IPS DF 6.9 (cell line): ENCODE data around the gene FGF14.

Source experiments
- DNase-seq: peaks from one replicate; pipeline ENCODE4 v3.0.0-alpha.2; 2013; ENCODE audit warnings: low read depth, low spot score
- H3K27ac ChIP-seq: one replicate; pipeline ENCODE4 v1.5.1; 2013; ENCODE audit warnings: low read length, control low read depth
- H3K27me3 ChIP-seq: 2 replicates; pipeline ENCODE4 v1.6.1; 2013; ENCODE audit warnings: mild to moderate bottlenecking, low read length; ENCODE audit not compliant: control insufficient read depth, insufficient read depth
- H3K36me3 ChIP-seq: 2 replicates; pipeline ENCODE4 v1.6.1; 2013; ENCODE audit warnings: low read length; ENCODE audit not compliant: control insufficient read depth, insufficient read depth
- H3K4me1 ChIP-seq: 2 replicates; pipeline ENCODE4 v1.6.1; 2013; ENCODE audit warnings: low read length; ENCODE audit not compliant: control insufficient read depth, insufficient read depth
- H3K4me3 ChIP-seq: 2 replicates; pipeline ENCODE4 v1.5.1; 2013; ENCODE audit warnings: mild to moderate bottlenecking, low read length
- H3K9me3 ChIP-seq: 2 replicates; pipeline ENCODE4 v1.6.1; 2013; ENCODE audit warnings: low read length, inconsistent platforms; ENCODE audit not compliant: control insufficient read depth, insufficient read depth
- WGBS: extraction: QIAGEN DNeasy Blood & Tissue Kit; methylation state at CpG from one replicate; pipeline ENCODE4 v1.1.7; 2013; ENCODE audit warnings: mixed read lengths, missing lambda C conversion rate; ENCODE audit not compliant: insufficient read length, insufficient coverage; 5-methylcytosine and 5-hydroxymethylcytosine counted together

Gene FGF14

DNA sequence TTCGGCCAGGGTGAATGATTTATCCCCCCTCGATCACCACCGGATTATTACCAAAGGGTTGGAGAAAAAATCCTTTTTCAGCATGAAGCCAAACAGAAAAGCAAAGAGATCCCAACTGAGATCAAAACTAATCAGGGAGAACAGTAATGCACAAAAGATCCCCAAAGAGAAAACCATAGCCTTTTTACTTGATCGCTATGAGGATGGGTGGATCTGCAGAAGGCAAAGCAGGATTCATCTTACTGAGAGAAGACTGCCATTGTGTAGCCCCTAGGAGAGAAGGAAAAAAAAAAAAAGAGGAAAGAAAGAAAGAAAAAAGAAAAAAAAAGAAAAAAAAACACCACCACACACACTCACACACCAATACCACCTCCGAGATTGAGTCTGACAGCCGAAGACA lies at the start of gene FGF14:
Gene FGF14 (minus strand): TSS at position 283 of the 400 bp plus-strand sequence.
- no peaks in the 10 kb centered on the region for H3K36me3 ChIP-seq
- peak within 1 kb of the TSS; percentile 66; the same call in 1 of the 2 replicates for H3K4me3 ChIP-seq
- no CpG with 5 or more reads among the region's 6 CpGs for WGBS
- H3K27ac ChIP-seq: no peak within 1 kb of the TSS
- H3K27me3 ChIP-seq: peaks cover 18% of the 10 kb centered on the region; the same call in 1 of the 2 replicates
- H3K9me3 ChIP-seq: no peaks in the 10 kb centered on the region
- no peak for DNase-seq
- peaks cover 2% of the 10 kb centered on the region; the same call in 1 of the 2 replicates for H3K4me1 ChIP-seq

DNA sequence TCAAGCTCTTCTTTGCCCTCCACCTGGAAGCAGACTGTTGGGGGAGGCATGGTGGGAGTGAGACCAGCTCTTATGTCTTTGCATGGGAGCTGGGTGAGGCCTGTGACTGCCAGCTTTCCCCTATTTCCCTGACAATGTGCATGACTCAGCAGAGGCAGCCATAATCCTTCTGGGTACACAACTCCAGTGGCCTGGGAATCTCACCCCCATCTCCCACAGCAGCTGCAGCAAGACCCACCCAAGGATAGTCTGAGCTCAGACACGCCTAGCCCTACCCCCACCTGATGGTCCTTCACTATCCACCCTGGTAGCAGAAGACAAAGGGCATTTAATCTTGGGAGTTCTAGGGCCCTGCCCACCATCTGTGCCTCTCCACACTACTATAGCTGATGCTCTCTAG lies 41.4 kb upstream of the FGF14 start:
- Histone ChIP-seq H3K4me3 (no peak overlapping the region), H3K9me3 (no peaks in the 10 kb centered on the region), H3K4me1 (no peaks in the 10 kb centered on the region), H3K36me3 (no peaks in the 10 kb centered on the region), H3K27ac (no peak overlapping the region), H3K27me3 (no peaks in the 10 kb centered on the region)
- no peak for DNase-seq
- WGBS: no CpG with 5 or more reads among the region's 1 CpG

DNA sequence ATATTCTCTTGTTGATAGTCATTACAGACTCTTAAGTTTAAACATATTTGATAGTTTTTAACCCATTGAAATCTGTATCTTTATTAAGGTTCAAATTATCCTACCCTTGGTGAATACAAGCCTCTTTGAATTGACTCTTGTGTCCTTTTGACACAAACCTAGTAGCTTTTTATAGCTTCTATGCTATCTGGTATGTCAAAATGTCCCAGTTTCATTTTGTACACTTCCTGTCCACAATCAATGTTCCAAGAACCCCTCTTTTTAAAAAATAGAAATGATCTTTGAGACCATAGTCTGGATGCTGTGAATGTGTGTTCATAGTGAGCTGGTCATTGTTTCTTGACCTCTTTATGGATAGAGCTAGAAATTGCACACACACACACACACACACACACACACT lies 39.2 kb upstream of the FGF14 start:
- no peaks in the 10 kb centered on the region for H3K9me3 ChIP-seq
- no peak overlapping the region for H3K4me3 ChIP-seq
- no peaks in the 10 kb centered on the region for H3K36me3 ChIP-seq
- DNase-seq: no peak
- no peaks in the 10 kb centered on the region for H3K4me1 ChIP-seq
- no peak overlapping the region for H3K27ac ChIP-seq
- no peaks in the 10 kb centered on the region for H3K27me3 ChIP-seq

DNA sequence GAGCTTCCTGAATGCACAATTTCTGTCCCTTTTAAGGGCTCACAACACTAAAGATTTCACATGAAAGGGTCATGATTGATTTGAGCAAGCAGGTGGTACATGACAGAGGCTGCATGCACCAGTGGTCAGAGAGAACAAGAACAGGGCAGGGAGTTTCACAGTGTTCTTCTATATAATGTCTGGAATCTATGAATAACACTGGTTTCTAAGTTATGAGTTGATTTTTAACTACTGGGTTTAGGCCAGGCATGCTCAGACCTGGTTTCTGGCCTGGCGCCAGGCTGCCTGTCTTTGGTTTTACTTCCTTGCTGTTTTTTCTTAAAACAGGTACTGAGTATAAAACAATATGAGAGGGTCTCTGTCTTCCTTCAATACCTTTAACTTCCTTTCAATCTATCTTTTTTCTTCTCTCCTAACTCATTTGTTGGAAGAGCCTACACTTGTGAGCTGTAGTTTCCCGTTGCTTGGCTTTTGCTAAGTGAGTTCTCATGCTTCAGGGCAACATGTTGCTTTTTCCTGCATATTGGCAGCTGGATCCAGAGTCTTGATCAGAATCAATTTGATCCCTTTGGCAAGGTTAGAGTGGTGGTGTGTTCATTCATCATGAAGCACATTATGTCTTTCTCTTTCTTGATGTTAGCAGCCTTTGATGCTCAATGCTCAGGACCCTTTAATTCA lies 38.5 kb upstream of the FGF14 start:
- no peak overlapping the region for H3K4me3 ChIP-seq
- H3K4me1 ChIP-seq: no peaks in the 10 kb centered on the region
- H3K27ac ChIP-seq: no peak overlapping the region
- no peaks in the 10 kb centered on the region for H3K27me3 ChIP-seq
- no peak for DNase-seq
- no peaks in the 10 kb centered on the region for H3K9me3 ChIP-seq
- no CpG with 5 or more reads among the region's 2 CpGs for WGBS
- H3K36me3 ChIP-seq: no peaks in the 10 kb centered on the region

GRCh38 chr13:102422690-102423089 lies 20.8 kb upstream of the FGF14 start:
- Histone ChIP-seq H3K9me3 (no peaks in the 10 kb centered on the region), H3K4me1 (no peaks in the 10 kb centered on the region), H3K4me3 (no peak overlapping the region), H3K27me3 (no peaks in the 10 kb centered on the region), H3K27ac (no peak overlapping the region), H3K36me3 (no peaks in the 10 kb centered on the region)
- no CpG with 5 or more reads among the region's 2 CpGs for WGBS
- DNase-seq: no peak

DNA sequence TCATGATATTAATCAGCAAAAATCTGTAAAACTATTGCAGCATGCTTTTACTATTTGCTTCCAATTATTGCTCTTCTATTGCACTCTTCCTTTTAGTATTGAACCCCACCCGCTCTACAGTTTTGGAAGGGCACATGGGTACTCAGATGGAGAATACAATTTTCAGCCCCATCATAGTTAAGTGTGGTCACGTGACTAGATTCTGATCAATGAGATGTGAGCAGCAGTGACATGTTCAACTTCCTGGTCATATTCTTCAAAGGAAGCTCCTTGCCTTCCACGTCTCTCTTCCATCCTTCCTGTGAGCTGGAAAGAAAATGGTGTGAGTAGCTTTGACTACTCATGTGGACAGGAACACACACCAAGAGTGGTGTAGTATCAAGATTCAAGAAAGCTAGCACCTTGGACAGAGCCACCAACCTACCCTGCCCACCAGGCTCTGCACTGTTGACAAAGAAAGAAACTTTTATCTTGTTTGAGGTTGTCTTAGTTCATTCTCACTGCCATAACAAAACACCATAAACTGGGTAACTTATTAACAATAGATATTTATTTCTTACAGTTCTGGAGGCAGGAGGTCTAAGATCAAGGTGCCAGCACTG lies 3.8 kb upstream of the FGF14 start:
- Histone ChIP-seq H3K36me3 (no peaks in the 10 kb centered on the region), H3K27ac (no peak overlapping the region), H3K27me3 (peaks cover 11% of the 10 kb centered on the region; the same call in 1 of the 2 replicates), H3K4me1 (peaks cover 2% of the 10 kb centered on the region; the same call in 1 of the 2 replicates), H3K4me3 (no peak overlapping the region), H3K9me3 (no peaks in the 10 kb centered on the region)
- no CpG with 5 or more reads among the region's 3 CpGs for WGBS
- DNase-seq: no peak

- WGBS: no CpG with 5 or more reads among the region's 14 CpGs
- Histone ChIP-seq H3K27ac (no peak overlapping the region), H3K9me3 (no peaks in the 10 kb centered on the region), H3K4me1 (peaks cover 2% of the 10 kb centered on the region; the same call in 1 of the 2 replicates), H3K27me3 (peaks cover 18% of the 10 kb centered on the region; the same call in 1 of the 2 replicates), H3K36me3 (no peaks in the 10 kb centered on the region), H3K4me3 (peak overlapping the region; percentile 27; the same call in 1 of the 2 replicates)
- DNase-seq: peak; percentile 73
Measured at GRCh38 chr13:102402290-102402689, 442 bp upstream of the FGF14 start.

GRCh38 chr13:102401265-102401664 lies 583 bp downstream of the FGF14 start:
- WGBS: no CpG with 5 or more reads among the region's 7 CpGs
- Histone ChIP-seq H3K9me3 (no peaks in the 10 kb centered on the region), H3K4me1 (peaks cover 2% of the 10 kb centered on the region; the same call in 1 of the 2 replicates), H3K4me3 (no peak overlapping the region; the same call in 1 of the 2 replicates), H3K27me3 (peaks cover 18% of the 10 kb centered on the region; the same call in 1 of the 2 replicates), H3K27ac (no peak overlapping the region), H3K36me3 (no peaks in the 10 kb centered on the region)
- no peak for DNase-seq

DNA sequence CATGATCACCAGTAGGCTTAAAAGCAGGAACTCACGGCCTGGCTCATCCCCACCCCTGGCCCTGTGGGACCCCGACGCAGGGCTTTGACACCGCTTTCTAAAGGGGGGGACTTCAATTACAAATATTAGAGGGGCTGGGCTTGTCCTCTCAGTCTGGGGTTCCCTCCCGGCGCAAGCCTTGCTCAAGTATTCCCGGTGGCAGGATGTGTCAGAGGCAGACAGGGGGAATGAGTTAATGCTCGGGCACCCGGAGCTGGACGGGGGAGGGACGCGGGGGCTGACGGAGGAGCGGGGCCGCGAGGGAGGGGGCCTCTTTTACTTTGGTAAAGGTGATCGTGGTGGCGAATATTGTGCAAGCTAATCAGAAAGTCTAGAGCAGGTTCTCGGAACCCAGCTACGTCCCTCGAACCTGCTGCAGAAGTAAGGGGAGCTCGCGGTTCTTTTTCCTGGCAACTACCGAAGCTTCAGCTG lies 1.1 kb downstream of the FGF14 start:
- DNase-seq: no peak
- Histone ChIP-seq H3K4me3 (peak overlapping the region; percentile 66; the same call in 1 of the 2 replicates), H3K9me3 (no peaks in the 10 kb centered on the region), H3K27ac (no peak overlapping the region), H3K36me3 (no peaks in the 10 kb centered on the region), H3K27me3 (peaks cover 18% of the 10 kb centered on the region; the same call in 1 of the 2 replicates), H3K4me1 (peaks cover 2% of the 10 kb centered on the region; the same call in 1 of the 2 replicates)
- WGBS: no CpG with 5 or more reads among the region's 24 CpGs

DNA sequence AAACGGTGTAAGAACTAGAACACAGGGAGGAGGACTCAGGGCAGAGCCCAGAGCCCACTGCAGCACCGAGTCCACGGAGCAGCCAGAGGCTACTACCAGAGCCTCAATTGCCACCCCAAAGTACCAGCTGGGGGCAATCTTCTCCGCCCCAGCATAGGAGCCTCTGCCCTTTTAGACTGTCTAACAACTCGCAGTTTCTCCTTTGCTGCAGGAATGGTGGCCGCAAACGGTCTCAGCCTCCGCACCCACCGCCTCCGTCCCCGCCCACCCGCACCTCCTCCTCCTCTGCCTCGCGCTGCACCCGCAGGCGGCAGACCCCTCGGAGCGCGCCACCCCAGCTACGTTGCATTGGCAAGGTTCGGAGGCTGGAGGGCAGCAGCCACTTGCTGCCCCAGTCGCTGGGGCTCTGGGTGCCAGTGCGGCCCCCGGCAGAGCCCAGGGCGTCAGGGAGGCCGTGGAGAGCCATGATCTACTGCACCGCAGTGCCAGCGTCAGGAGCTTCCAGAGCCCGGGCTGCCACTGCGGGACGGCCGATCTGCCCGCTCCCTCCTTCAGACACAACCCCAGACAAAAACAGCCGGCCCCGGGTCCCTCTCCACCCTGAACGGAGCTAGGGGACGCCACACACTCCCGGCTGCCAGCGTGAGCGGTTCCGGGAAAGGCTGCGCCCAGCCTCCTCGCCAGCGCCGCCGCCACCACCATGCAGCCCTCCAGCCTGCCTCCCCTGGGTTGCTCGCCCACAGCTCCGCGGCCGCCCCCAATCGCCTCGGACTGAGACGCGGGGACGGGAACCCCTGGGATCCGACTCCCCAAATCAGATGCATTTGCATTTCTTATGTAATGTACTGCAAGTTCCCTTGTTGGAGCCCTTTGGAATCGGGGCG lies 1.8 kb downstream of the FGF14 start:
- no peak for DNase-seq
- H3K27me3 ChIP-seq: peaks cover 18% of the 10 kb centered on the region; the same call in 1 of the 2 replicates
- no peaks in the 10 kb centered on the region for H3K36me3 ChIP-seq
- WGBS: no CpG with 5 or more reads among the region's 58 CpGs
- no peak overlapping the region for H3K27ac ChIP-seq
- H3K9me3 ChIP-seq: no peaks in the 10 kb centered on the region
- H3K4me1 ChIP-seq: peaks cover 2% of the 10 kb centered on the region; the same call in 1 of the 2 replicates
- H3K4me3 ChIP-seq: peak overlapping the region; percentile 66; the same call in 1 of the 2 replicates
